K562 (cell line): ENCODE data around the gene RAB14. TPM values are rescaled to one million over a fixed set of nuclear protein-coding genes. Genes with fewer than 3 reads are reported as not detected.

ENCODE experiments used
- ADNP ChIP-seq: fragments of 200-800 bp; sonication (Bioruptor generic); IDR thresholded peaks from 2 replicates; pipeline ENCODE4 v1.6.1; 2016; ENCODE audit warnings: missing genetic modification characterization, missing compliant biosample characterization
- ARID2 ChIP-seq: fragments of 450-650 bp; IDR thresholded peaks from 2 replicates; pipeline ENCODE4 v1.6.1; 2017; ENCODE audit warnings: antibody characterized with exemption, mild to moderate bottlenecking
- CREM ChIP-seq: IDR thresholded peaks from 2 replicates; pipeline ENCODE4 v1.6.1; 2014; ENCODE audit warnings: antibody characterized with exemption, low read depth
- ESRRA ChIP-seq: fragments of 450-650 bp; IDR thresholded peaks from 2 replicates; pipeline ENCODE4 v1.6.1; 2014; ENCODE audit warnings: low read depth, mild to moderate bottlenecking, moderate library complexity, borderline replicate concordance
- GATAD2B ChIP-seq: fragments of 450-650 bp; IDR thresholded peaks from 2 replicates; pipeline ENCODE4 v1.6.1; 2017; ENCODE audit warnings: mild to moderate bottlenecking, borderline replicate concordance
- HDAC8 ChIP-seq: fragments of 450-650 bp; IDR thresholded peaks from 2 replicates; pipeline ENCODE4 v1.6.1; 2016; ENCODE audit warnings: mild to moderate bottlenecking, missing genetic modification characterization, moderate library complexity, missing compliant biosample characterization
- HEY1 ChIP-seq: fragments of 250-450 bp; sonication (Bioruptor Pico); IDR thresholded peaks from 2 replicates; pipeline ENCODE4 v1.5.0; 2020; ENCODE audit warnings: mild to moderate bottlenecking, moderate library complexity, borderline replicate concordance
- KDM5B ChIP-seq: fragments of 200-600 bp; sonication (generic); IDR thresholded peaks from 2 replicates; pipeline ENCODE4 v1.6.1; 2012; ENCODE audit warnings: low read depth, mild to moderate bottlenecking, moderate library complexity, low read length, control low read depth, inconsistent platforms; ENCODE audit not compliant: insufficient replicate concordance
- NCOA4 ChIP-seq: fragments of 450-650 bp; IDR thresholded peaks from 2 replicates; pipeline ENCODE4 v1.6.1; 2018; ENCODE audit warnings: mild to moderate bottlenecking; ENCODE audit not compliant: partially characterized antibody
- NR2F6 ChIP-seq: fragments of 450-650 bp; formaldehyde crosslinking; IDR thresholded peaks from 2 replicates; pipeline ENCODE4 v1.4.0; 2020; ENCODE audit warnings: mild to moderate bottlenecking
- NRF1 ChIP-seq, 2 experiments: fragments of 450-650 bp; IDR thresholded peaks in 1 of 2; conservative IDR thresholded peaks in 1 of 2; 2 replicates each; pipeline ENCODE4 v1.6.1; 2014; ENCODE audit warnings: mild to moderate bottlenecking in 2 of 2
- POLR3A ChIP-seq: IDR thresholded peaks from 2 replicates; pipeline ENCODE4 v1.6.1; 2011; ENCODE audit warnings: borderline replicate concordance, mild to moderate bottlenecking, moderate library complexity; ENCODE audit not compliant: insufficient read length, insufficient read depth; ENCODE audit errors: extremely low read depth
- PTBP1 ChIP-seq: fragments of 200-400 bp; formaldehyde crosslinking; IDR thresholded peaks from 2 replicates; pipeline ENCODE4 v1.6.1; 2017; ENCODE audit warnings: low read depth, low read length
- RBBP5 ChIP-seq: fragments of 200-600 bp; sonication (generic); IDR thresholded peaks from 2 replicates; pipeline ENCODE4 v1.6.1; 2012; ENCODE audit warnings: borderline replicate concordance, mild to moderate bottlenecking, low read length, control low read depth, inconsistent platforms; ENCODE audit not compliant: insufficient read depth, poor library complexity, severe bottlenecking
- SAFB ChIP-seq: fragments of 200-400 bp; formaldehyde crosslinking; IDR thresholded peaks from 2 replicates; pipeline ENCODE4 v1.6.1; 2017; ENCODE audit warnings: low read depth, low read length, borderline replicate concordance
- SRF ChIP-seq, 2 experiments: fragments of 250-450, 450-650 bp in 1 of 2; sonication (Bioruptor Pico) in 1 of 2; sonication (generic) in 1 of 2; formaldehyde crosslinking; IDR thresholded peaks; 2 replicates each; pipeline versions ENCODE4 v1.5.0 to v1.5.1; 2020 to 2022; ENCODE audit warnings: mild to moderate bottlenecking in 1 of 2, missing genetic modification reagents in 1 of 2
- TAL1 ChIP-seq: fragments of 450-650 bp; IDR thresholded peaks from 2 replicates; pipeline ENCODE4 v1.6.1; 2016; ENCODE audit warnings: mild to moderate bottlenecking
- YY1 ChIP-seq, 3 experiments: IDR thresholded peaks; 2 replicates each; pipeline ENCODE4 v1.6.1; 2011; ENCODE audit warnings: low read length in 2 of 3, mild to moderate bottlenecking in 2 of 3, moderate library complexity in 2 of 3, borderline replicate concordance in 1 of 3, control low read depth in 1 of 3, low read depth in 1 of 3; ENCODE audit not compliant: insufficient read depth in 3 of 3, insufficient replicate concordance in 2 of 3, control insufficient read depth in 1 of 3, insufficient read length in 1 of 3; ENCODE audit errors: extremely low read depth in 1 of 3
- ZBTB7A ChIP-seq: IDR thresholded peaks from 2 replicates; pipeline ENCODE4 v1.6.1; 2011; ENCODE audit warnings: low read depth, mild to moderate bottlenecking, low read length, moderate library complexity, borderline replicate concordance; ENCODE audit not compliant: control insufficient read depth
- ZKSCAN3 ChIP-seq: fragments of 250-450 bp; sonication (Bioruptor Pico); IDR thresholded peaks from 2 replicates; pipeline ENCODE4 v1.4.0; 2020
- ZNF121 ChIP-seq: sonication (generic); formaldehyde crosslinking; conservative IDR thresholded peaks from 2 replicates; pipeline ENCODE4 v1.8.0; 2022; ENCODE audit warnings: missing genetic modification reagents
- ZNF444 ChIP-seq: fragments of 250-450 bp; sonication (Bioruptor Pico); IDR thresholded peaks from 2 replicates; pipeline ENCODE4 v1.4.0; 2020; ENCODE audit warnings: mild to moderate bottlenecking, moderate library complexity
- polyA plus RNA-seq, 8 experiments: library from polyadenylated mRNA; depleted of rRNA in 4 of 8; stranded (reverse) in 5 of 8; unstranded in 3 of 8; fragments of >200 nt; fragmentation: Nextera tagmentation in 2 of 8; fragmentation: Illumina TruSeq in 1 of 8; extraction: Ambion mirVana in 2 of 8; extraction: Trizol in 1 of 8; gene quantifications; 2 replicates each; pipeline versions ENCODE4 v1.2.1 to v1.2.3, GENCODE V29; 2011 to 2014; ENCODE audit warnings: inconsistent platforms in 1 of 8, missing spikeins in 1 of 8
- total RNA-seq, 7 experiments: library from RNA; depleted of rRNA in 6 of 7; stranded (reverse); fragments of >200 nt in 6 of 7; fragmentation: Illumina TruSeq in 2 of 7; extraction: Trizol in 2 of 7; gene quantifications; 2 replicates each; pipeline versions ENCODE4 v1.2.1 to v1.2.3, GENCODE V29; 2011 to 2021; ENCODE audit warnings: low replicate concordance in 1 of 7
- TF ChIP-seq, protein P1 (sequence below): fragments of 250-450 bp; sonication (Bioruptor Pico); IDR thresholded peaks from 2 replicates; pipeline ENCODE4 v1.4.0; 2020

RAB14 gene
- total and polyA plus RNA-seq, 9 of the 15 experiments (the other 6 are each of a cell fraction or from before 2014, with no cell fraction given), result 10.3 to 41.8 (median 20.9) TPM

DNA sequence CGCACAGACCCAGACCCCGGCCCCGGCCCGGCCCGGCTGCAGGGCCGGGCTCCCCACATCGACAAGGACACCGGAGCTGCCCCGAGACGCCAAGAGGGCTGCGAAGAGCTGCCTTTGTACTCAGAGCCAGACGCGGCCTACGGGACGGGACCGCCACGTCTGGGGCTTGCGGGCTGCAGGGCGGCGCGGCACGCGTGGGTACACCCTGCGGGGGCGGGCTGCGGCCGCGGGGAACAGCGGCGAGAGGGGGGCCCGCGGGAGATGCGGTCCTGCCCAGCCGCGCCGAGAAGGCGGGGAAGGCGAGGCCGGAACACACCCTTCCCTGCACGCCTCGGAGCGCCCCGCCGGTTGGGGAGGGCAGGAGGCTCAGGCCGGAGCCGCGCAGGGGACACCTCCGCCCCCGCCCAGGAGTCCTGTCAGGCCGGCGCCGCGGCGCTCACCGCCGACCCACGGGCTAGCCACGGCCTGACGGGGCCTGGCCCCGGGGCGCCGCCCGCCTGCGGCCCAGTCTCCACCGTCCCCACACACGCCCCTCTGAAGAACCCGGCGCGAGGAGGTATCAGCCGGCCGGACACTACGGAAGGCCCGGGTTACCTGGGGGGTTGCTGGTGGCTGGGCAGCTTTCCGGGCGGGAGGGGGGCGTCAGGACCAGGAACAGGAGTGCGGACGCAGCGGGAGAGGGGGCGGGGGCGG lies 478 bp downstream of the RAB14 start (continued):
- no peak for TF ChIP-seq YY1 (IDR thresholded peaks at IDR 0.05; ENCODE audit: borderline replicate concordance in 1 of 3, control insufficient read depth in 1 of 3, extremely low read depth in 1 of 3, insufficient read depth in 3 of 3, insufficient read length in 1 of 3, insufficient replicate concordance in 2 of 3, low read depth in 1 of 3, low read length in 2 of 3)
- TF ChIP-seq SAFB, result peak; percentile 91
- TF ChIP-seq ESRRA, result no peak
- TF ChIP-seq CREM, result peak; percentile 21; the same call in 1 of the 2 replicates
- TF ChIP-seq RBBP5, result peak; percentile 91
- no peak for TF ChIP-seq ZBTB7A
- TF ChIP-seq TAL1, result no peak
- no peak for TF ChIP-seq HEY1
- peak; percentile 65 for TF ChIP-seq GATAD2B
- TF ChIP-seq NR2F6 (CRISPR knock-in tag), result no peak
- no peak for TF ChIP-seq HDAC8
- TF ChIP-seq ZNF121 (CRISPR knock-in tag), result no peak
- TF ChIP-seq ARID2, result no peak
- no peak for TF ChIP-seq ADNP
- TF ChIP-seq NRF1 (conservative IDR thresholded peaks at IDR 0.05 in 1 of 2, IDR thresholded peaks at IDR 0.05 in 1 of 2), result no peak
- TF ChIP-seq NCOA4, result no peak
- TF ChIP-seq ZNF444 (CRISPR knock-in tag), result no peak
- TF ChIP-seq, protein P1, sequence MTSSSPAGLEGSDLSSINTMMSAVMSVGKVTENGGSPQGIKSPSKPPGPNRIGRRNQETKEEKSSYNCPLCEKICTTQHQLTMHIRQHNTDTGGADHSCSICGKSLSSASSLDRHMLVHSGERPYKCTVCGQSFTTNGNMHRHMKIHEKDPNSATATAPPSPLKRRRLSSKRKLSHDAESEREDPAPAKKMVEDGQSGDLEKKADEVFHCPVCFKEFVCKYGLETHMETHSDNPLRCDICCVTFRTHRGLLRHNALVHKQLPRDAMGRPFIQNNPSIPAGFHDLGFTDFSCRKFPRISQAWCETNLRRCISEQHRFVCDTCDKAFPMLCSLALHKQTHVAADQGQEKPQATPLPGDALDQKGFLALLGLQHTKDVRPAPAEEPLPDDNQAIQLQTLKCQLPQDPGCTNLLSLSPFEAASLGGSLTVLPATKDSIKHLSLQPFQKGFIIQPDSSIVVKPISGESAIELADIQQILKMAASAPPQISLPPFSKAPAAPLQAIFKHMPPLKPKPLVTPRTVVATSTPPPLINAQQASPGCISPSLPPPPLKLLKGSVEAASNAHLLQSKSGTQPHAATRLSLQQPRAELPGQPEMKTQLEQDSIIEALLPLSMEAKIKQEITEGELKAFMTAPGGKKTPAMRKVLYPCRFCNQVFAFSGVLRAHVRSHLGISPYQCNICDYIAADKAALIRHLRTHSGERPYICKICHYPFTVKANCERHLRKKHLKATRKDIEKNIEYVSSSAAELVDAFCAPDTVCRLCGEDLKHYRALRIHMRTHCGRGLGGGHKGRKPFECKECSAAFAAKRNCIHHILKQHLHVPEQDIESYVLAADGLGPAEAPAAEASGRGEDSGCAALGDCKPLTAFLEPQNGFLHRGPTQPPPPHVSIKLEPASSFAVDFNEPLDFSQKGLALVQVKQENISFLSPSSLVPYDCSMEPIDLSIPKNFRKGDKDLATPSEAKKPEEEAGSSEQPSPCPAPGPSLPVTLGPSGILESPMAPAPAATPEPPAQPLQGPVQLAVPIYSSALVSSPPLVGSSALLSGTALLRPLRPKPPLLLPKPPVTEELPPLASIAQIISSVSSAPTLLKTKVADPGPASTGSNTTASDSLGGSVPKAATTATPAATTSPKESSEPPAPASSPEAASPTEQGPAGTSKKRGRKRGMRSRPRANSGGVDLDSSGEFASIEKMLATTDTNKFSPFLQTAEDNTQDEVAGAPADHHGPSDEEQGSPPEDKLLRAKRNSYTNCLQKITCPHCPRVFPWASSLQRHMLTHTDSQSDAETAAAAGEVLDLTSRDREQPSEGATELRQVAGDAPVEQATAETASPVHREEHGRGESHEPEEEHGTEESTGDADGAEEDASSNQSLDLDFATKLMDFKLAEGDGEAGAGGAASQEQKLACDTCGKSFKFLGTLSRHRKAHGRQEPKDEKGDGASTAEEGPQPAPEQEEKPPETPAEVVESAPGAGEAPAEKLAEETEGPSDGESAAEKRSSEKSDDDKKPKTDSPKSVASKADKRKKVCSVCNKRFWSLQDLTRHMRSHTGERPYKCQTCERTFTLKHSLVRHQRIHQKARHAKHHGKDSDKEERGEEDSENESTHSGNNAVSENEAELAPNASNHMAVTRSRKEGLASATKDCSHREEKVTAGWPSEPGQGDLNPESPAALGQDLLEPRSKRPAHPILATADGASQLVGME (CRISPR knock-in tag), result no peak
- TF ChIP-seq SRF (CRISPR knock-in tag; IDR thresholded peaks at IDR 0.05), result no peak
- TF ChIP-seq KDM5B, result peak; percentile 16
- no peak for TF ChIP-seq PTBP1
- TF ChIP-seq ZKSCAN3 (CRISPR knock-in tag), result no peak
- no peak for TF ChIP-seq POLR3A
